ENCODE data around the gene GALNT7. TPM values are rescaled to one million over a fixed set of nuclear protein-coding genes. Genes with fewer than 3 reads are reported as not detected.

The GALNT7 gene
- total RNA-seq, 1 donor from 2014 or later = 22.0 TPM

- Histone ChIP-seq H3K27ac (no peak overlapping the region), H3K4me1 (no peaks in the 10 kb centered on the region), H3K4me3 (peak overlapping the region; percentile 33), H3K9me3 (peaks cover 20% of the 10 kb centered on the region), H3K27me3 (ENCODE audit: low read depth) (no peaks in the 10 kb centered on the region), H3K36me3 (no peaks in the 10 kb centered on the region)
- DNase-seq (no peak), ATAC-seq (no peak)
- intact Hi-C loops (cut with DNase I) = no loop called here
- no peak for TF ChIP-seq CTCF (IDR thresholded peaks at IDR 0.05)
Measured at GRCh38 chr4:173289353-173289727, 120.7 kb downstream of the GALNT7 start.

- TF ChIP-seq CTCF (IDR thresholded peaks at IDR 0.05) = no peak
- Histone ChIP-seq H3K27me3 (ENCODE audit: low read depth) (no peaks in the 10 kb centered on the region), H3K9me3 (peaks cover 7% of the 10 kb centered on the region), H3K4me3 (no peak overlapping the region), H3K36me3 (no peaks in the 10 kb centered on the region), H3K27ac (no peak overlapping the region), H3K4me1 (no peaks in the 10 kb centered on the region)
- intact Hi-C loops (cut with DNase I) = no loop called here
- DNase-seq (no peak), ATAC-seq (no peak)
Measured at GRCh38 chr4:173291899-173292298, 123.3 kb downstream of the GALNT7 start.

GRCh38 chr4:173293663-173294062 lies 125.1 kb downstream of the GALNT7 start:
- no peaks in the 10 kb centered on the region for H3K9me3 ChIP-seq
- H3K27ac ChIP-seq = no peak overlapping the region
- intact Hi-C loops (cut with DNase I) = no loop called here
- ATAC-seq = no peak
- peaks cover 8% of the 10 kb centered on the region for H3K36me3 ChIP-seq
- no peak for TF ChIP-seq CTCF (IDR thresholded peaks at IDR 0.05)
- H3K4me3 ChIP-seq = no peak overlapping the region
- DNase-seq = no peak
- H3K27me3 ChIP-seq (ENCODE audit: low read depth) = no peaks in the 10 kb centered on the region
- no peaks in the 10 kb centered on the region for H3K4me1 ChIP-seq

- no peak overlapping the region for H3K4me3 ChIP-seq
- intact Hi-C loops (cut with DNase I) = no loop called here
- ATAC-seq (no peak), DNase-seq (no peak)
- H3K9me3 ChIP-seq = no peaks in the 10 kb centered on the region
- H3K27ac ChIP-seq = no peak overlapping the region
- H3K4me1 ChIP-seq = no peaks in the 10 kb centered on the region
- H3K27me3 ChIP-seq (ENCODE audit: low read depth) = no peaks in the 10 kb centered on the region
- peaks cover 8% of the 10 kb centered on the region for H3K36me3 ChIP-seq
- no peak for TF ChIP-seq CTCF (IDR thresholded peaks at IDR 0.05)
Measured at GRCh38 chr4:173294444-173294843, 125.8 kb downstream of the GALNT7 start.

GRCh38 chr4:173301518-173302201 lies 133.0 kb downstream of the GALNT7 start:
- no peaks in the 10 kb centered on the region for H3K27me3 ChIP-seq (ENCODE audit: low read depth)
- peak in 1 of 2 donors; percentile 29 for ATAC-seq
- peaks cover 8% of the 10 kb centered on the region for H3K36me3 ChIP-seq

More at GRCh38 chr4:173301518-173302201, 133.0 kb downstream of the GALNT7 start:
- intact Hi-C loops (cut with DNase I) = no loop called here
- H3K4me1 ChIP-seq = no peaks in the 10 kb centered on the region
- DNase-seq = no peak
- peak; percentile 69 for TF ChIP-seq CTCF (IDR thresholded peaks at IDR 0.05)
- H3K9me3 ChIP-seq = no peaks in the 10 kb centered on the region
- H3K4me3 ChIP-seq = no peak overlapping the region
- no peak overlapping the region for H3K27ac ChIP-seq

All from lower lobe of right lung (tissue), 2 donors.